ENCODE measurements around the gene GSE1.
A peak's percentile ranks its signal among the peaks of the same experiment; 100 is the strongest.

GSE1 gene

DNA sequence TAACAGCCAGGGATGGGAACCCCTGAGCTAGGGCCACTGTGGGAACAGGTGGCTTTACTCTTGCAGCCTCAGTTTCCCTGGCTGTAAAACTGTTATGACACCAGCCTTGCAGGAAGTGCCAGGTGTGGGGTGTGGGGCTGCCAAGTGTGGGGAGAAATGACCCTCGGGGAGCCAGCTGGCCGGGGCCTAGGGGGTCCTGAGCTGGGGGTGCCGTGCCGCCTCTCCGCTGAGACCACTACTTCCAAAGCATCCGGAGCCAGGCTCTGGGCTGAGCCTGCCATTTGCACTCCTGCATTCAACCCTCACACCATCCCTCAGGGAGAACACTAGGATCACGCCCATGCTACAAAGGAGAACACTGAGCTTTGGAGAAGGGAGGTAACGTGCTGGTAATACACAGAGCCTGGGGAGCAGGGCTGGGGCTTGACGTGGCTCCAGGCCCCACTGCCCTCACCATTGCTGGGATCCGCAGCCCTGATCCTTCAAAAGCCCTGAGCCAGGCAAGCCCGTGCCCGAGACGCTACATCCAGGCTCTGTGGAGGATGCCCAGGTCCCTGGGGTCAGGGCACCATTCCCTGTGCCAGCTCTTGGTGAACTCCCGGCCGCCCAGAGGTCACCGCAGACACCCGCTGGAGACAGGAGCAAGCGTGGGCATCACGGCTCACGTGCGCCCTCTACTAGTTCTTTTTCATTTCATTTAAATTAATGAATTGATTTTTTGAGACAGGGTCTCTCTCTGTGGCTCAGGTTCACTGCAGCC, 104.5 kb downstream of the GSE1 start:
- intact Hi-C loops (cut with DNase I; ENCODE audit: low total_unique reads) = loop anchor here (5.0 kb wide), 1 partner anchor 445 kb away; no protein-coding TSS in a partner anchor
- Histone ChIP-seq H3K36me3 (no peaks in the 10 kb centered on the region), H3K4me1 (peaks cover 0 to 13% (median 0%) of the 10 kb centered on the region in 4 donors), H3K27me3 (peaks cover 0 to 63% of the 10 kb centered on the region in 2 donors), H3K27ac (no peak overlapping the region), H3K9me3 (peaks cover 0 to under 1% (median 0%) of the 10 kb centered on the region in 3 donors), H3K4me3 (no peak overlapping the region)
- peak in 1 of 2 donors; percentile 71 for DNase-seq
- TF ChIP-seq, protein P1, sequence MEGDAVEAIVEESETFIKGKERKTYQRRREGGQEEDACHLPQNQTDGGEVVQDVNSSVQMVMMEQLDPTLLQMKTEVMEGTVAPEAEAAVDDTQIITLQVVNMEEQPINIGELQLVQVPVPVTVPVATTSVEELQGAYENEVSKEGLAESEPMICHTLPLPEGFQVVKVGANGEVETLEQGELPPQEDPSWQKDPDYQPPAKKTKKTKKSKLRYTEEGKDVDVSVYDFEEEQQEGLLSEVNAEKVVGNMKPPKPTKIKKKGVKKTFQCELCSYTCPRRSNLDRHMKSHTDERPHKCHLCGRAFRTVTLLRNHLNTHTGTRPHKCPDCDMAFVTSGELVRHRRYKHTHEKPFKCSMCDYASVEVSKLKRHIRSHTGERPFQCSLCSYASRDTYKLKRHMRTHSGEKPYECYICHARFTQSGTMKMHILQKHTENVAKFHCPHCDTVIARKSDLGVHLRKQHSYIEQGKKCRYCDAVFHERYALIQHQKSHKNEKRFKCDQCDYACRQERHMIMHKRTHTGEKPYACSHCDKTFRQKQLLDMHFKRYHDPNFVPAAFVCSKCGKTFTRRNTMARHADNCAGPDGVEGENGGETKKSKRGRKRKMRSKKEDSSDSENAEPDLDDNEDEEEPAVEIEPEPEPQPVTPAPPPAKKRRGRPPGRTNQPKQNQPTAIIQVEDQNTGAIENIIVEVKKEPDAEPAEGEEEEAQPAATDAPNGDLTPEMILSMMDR (IDR thresholded peaks at IDR 0.05) = peak; percentile 68 to 70

DNA sequence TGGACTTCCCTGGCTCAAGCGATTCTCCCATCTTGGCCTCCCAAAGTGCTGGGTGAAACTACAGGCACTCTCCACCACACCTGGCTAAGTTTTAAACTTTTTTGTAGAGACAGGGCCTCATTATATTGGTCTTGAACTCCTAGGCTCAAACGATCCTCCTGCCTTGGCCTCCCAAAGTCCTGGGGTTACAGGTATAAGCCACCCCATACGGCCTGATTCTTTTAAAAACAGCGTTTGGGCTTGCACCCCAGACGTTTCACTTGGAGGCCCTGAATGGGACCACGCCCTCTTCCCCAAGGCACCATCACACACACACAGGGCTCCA, 105.0 kb downstream of the GSE1 start:
- Histone ChIP-seq H3K36me3 (no peaks in the 10 kb centered on the region), H3K27me3 (peaks cover 0 to 59% of the 10 kb centered on the region in 2 donors), H3K4me1 (peaks cover 0 to 13% (median 0%) of the 10 kb centered on the region in 4 donors), H3K27ac (no peak overlapping the region), H3K9me3 (no peaks in the 10 kb centered on the region), H3K4me3 (no peak overlapping the region)
- TF ChIP-seq, protein P1 (IDR thresholded peaks at IDR 0.05) = no peak
- intact Hi-C loops (cut with DNase I; ENCODE audit: low total_unique reads) = loop anchor here (5.0 kb wide), 1 partner anchor 446 kb away; no protein-coding TSS in a partner anchor
- no peak for DNase-seq

- Histone ChIP-seq H3K36me3 (no peaks in the 10 kb centered on the region), H3K27me3 (peaks cover 0 to 54% of the 10 kb centered on the region in 2 donors), H3K27ac (no peak overlapping the region), H3K9me3 (no peaks in the 10 kb centered on the region), H3K4me1 (peaks cover 0 to 13% (median 0%) of the 10 kb centered on the region in 4 donors), H3K4me3 (no peak overlapping the region)
- TF ChIP-seq, protein P1 (IDR thresholded peaks at IDR 0.05) = peak in 1 of 2 experiments; percentile 28
- intact Hi-C loops (cut with DNase I; ENCODE audit: low total_unique reads) = loop anchor here (5.0 kb wide), 1 partner anchor 446 kb away; no protein-coding TSS in a partner anchor
- no peak for DNase-seq
Observed at GRCh38 chr16:85718682-85719081, 105.6 kb downstream of the GSE1 start.

GRCh38 chr16:85719605-85720301, 106.6 kb downstream of the GSE1 start:
- Histone ChIP-seq H3K9me3 (no peaks in the 10 kb centered on the region), H3K4me1 (peaks cover 0 to 13% (median 0%) of the 10 kb centered on the region in 4 donors), H3K27me3 (peaks cover 0 to 50% of the 10 kb centered on the region in 2 donors), H3K4me3 (no peak overlapping the region), H3K27ac (no peak overlapping the region), H3K36me3 (no peaks in the 10 kb centered on the region)
- TF ChIP-seq, protein P1 (IDR thresholded peaks at IDR 0.05) = no peak
- DNase-seq = no peak
- intact Hi-C loops (cut with DNase I; ENCODE audit: low total_unique reads) = loop anchor here (5.0 to 10.0 kb wide), 2 partner anchors 425 to 447 kb away; no protein-coding TSS in a partner anchor

DNA sequence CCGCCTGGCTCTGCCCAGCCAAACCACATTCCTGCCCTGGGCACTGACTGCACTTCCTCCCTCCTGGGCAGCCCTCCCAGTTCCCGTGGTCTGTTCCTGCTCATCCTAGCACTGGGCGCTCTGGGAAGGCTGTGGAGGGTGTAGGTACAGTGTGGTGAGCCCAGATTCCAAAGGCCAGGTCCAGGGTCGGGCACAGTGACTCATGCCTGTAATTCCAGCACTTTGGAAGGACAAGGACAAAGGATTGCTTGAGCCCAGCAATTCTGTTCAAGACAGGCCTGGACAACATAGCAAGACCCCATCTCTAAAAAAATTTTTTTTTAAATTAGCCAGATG, 107.1 kb downstream of the GSE1 start:
- Histone ChIP-seq H3K36me3 (no peaks in the 10 kb centered on the region), H3K27me3 (peaks cover 0 to 54% of the 10 kb centered on the region in 2 donors), H3K27ac (no peak overlapping the region), H3K4me1 (peaks cover 0 to 13% (median 0%) of the 10 kb centered on the region in 4 donors), H3K4me3 (no peak overlapping the region), H3K9me3 (no peaks in the 10 kb centered on the region)
- TF ChIP-seq, protein P1 (IDR thresholded peaks at IDR 0.05) = no peak
- intact Hi-C loops (cut with DNase I; ENCODE audit: low total_unique reads) = loop anchor here (10.0 kb wide), 1 partner anchor 425 kb away; no protein-coding TSS in a partner anchor
- DNase-seq = no peak
